Endothelial cell of umbilical vein (primary cell): Measurements from ENCODE around the gene TTLL11.

Experiments used
- MYC ChIP-seq: IDR thresholded peaks from one replicate; pipeline ENCODE4 v1.6.1; 2011; ENCODE audit warnings: mild to moderate bottlenecking, low read depth, low read length
- POLR2A ChIP-seq: IDR thresholded peaks from 2 replicates; pipeline ENCODE4 v1.6.1; 2012; ENCODE audit warnings: low read depth, mild to moderate bottlenecking, control low read depth, low read length
- POLR2AphosphoS5 ChIP-seq: IDR thresholded peaks from 2 replicates; pipeline ENCODE4 v1.6.1; 2012; ENCODE audit warnings: low read depth, mild to moderate bottlenecking, control low read depth, low read length, moderate library complexity; ENCODE audit not compliant: insufficient read depth
- TF ChIP-seq, protein P1 (sequence below): IDR thresholded peaks from 2 replicates; pipeline ENCODE4 v1.6.1; 2011; ENCODE audit not compliant: insufficient read depth, insufficient read length
- TF ChIP-seq, protein P2 (sequence below), 2 donors: IDR thresholded peaks; 1 replicate in 1 of 2; 2 replicates in 1 of 2; pipeline ENCODE4 v1.5.1; 2011; ENCODE audit warnings: low read length in 2 of 2, mild to moderate bottlenecking in 2 of 2, moderate library complexity in 2 of 2, control low read depth in 1 of 2, inconsistent platforms in 1 of 2, low read depth in 1 of 2; ENCODE audit not compliant: insufficient read depth in 1 of 2; ENCODE audit errors: extremely low read depth in 1 of 2

- TF ChIP-seq POLR2AphosphoS5, result no peak
- no peak for TF ChIP-seq POLR2A
- TF ChIP-seq, protein P1, sequence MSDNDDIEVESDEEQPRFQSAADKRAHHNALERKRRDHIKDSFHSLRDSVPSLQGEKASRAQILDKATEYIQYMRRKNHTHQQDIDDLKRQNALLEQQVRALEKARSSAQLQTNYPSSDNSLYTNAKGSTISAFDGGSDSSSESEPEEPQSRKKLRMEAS, result no peak
- TF ChIP-seq, protein P2, sequence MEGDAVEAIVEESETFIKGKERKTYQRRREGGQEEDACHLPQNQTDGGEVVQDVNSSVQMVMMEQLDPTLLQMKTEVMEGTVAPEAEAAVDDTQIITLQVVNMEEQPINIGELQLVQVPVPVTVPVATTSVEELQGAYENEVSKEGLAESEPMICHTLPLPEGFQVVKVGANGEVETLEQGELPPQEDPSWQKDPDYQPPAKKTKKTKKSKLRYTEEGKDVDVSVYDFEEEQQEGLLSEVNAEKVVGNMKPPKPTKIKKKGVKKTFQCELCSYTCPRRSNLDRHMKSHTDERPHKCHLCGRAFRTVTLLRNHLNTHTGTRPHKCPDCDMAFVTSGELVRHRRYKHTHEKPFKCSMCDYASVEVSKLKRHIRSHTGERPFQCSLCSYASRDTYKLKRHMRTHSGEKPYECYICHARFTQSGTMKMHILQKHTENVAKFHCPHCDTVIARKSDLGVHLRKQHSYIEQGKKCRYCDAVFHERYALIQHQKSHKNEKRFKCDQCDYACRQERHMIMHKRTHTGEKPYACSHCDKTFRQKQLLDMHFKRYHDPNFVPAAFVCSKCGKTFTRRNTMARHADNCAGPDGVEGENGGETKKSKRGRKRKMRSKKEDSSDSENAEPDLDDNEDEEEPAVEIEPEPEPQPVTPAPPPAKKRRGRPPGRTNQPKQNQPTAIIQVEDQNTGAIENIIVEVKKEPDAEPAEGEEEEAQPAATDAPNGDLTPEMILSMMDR (IDR thresholded peaks at IDR 0.05; ENCODE audit: extremely low read depth in 1 of 2, insufficient read depth in 1 of 2, low read depth in 1 of 2, low read length in 2 of 2), result no peak
- no peak for TF ChIP-seq MYC
These were observed 120.6 kb downstream of the TTLL11 start for GRCh38 chr9:121972501-121972981.
